PC-3 (cell line): Measurements from ENCODE around the gene VAPB. TPM values are rescaled to one million over a fixed set of nuclear protein-coding genes. Genes with fewer than 3 reads are reported as not detected.

Experiments used
- ATAC-seq: fragments of 200-7000 bp; cut with Tn5 transposase; 2 replicates; pipeline ENCODE4 v1.9.1; 2020; ENCODE audit warnings: mild to moderate bottlenecking, moderate library complexity
- BruUV-seq: library from RNA; stranded (reverse); fragments of 400-500 nt; replicated peaks from 2 replicates; lab custom pipeline; 2021; lab: Mats Ljungman, UMichigan
- CTCF ChIA-PET: fragments of 300-600 bp; sonication (Branson Sonifier 250); formaldehyde crosslinking; loops from one replicate; lab custom pipeline; 2022; ENCODE audit warnings: antibody characterized with exemption; lab: Charles Lee
- POLR2A ChIA-PET: fragments of 300-600 bp; sonication (Branson Sonifier 250); formaldehyde crosslinking; loops from one replicate; lab custom pipeline; 2022; ENCODE audit warnings: antibody characterized with exemption; ENCODE audit not compliant: unreplicated experiment; lab: Charles Lee
- DNase-seq: peaks from one replicate; pipeline ENCODE4 v3.0.0-alpha.2; 2015
- H2AFZ ChIP-seq: fragments of 300-600 bp; sonication (generic); 2 replicates; pipeline ENCODE4 v1.6.0; 2016; ENCODE audit warnings: antibody characterized with exemption, low read length
- H3F3A ChIP-seq: fragments of 300-600 bp; sonication (generic); one replicate; pipeline ENCODE4 v1.6.0; 2017; ENCODE audit warnings: antibody characterized with exemption, low read length, control low read depth, mild to moderate bottlenecking; ENCODE audit not compliant: unreplicated experiment
- H3K27ac ChIP-seq: fragments of 300-600 bp; sonication (generic); 2 replicates; pipeline ENCODE4 v1.5.1; 2016; ENCODE audit warnings: mild to moderate bottlenecking, low read length
- H3K27me3 ChIP-seq: fragments of 300-600 bp; sonication (generic); 2 replicates; pipeline ENCODE4 v1.6.1; 2016; ENCODE audit warnings: low read length, mixed read lengths
- H3K36me3 ChIP-seq: fragments of 300-600 bp; sonication (generic); 2 replicates; pipeline ENCODE4 v1.6.1; 2016; ENCODE audit warnings: low read depth, mixed run types, low read length, mixed read lengths
- H3K4me1 ChIP-seq: fragments of 300-600 bp; sonication (generic); 2 replicates; pipeline ENCODE4 v1.5.1; 2016; ENCODE audit warnings: low read length; ENCODE audit not compliant: insufficient read depth
- H3K4me2 ChIP-seq: fragments of 300-600 bp; sonication (generic); 2 replicates; pipeline ENCODE4 v1.6.0; 2016; ENCODE audit warnings: low read length
- H3K4me3 ChIP-seq: fragments of 300-600 bp; sonication (generic); 2 replicates; pipeline ENCODE4 v1.5.1; 2016; ENCODE audit warnings: mild to moderate bottlenecking, low read length, mixed read lengths
- H3K79me2 ChIP-seq: fragments of 300-600 bp; sonication (generic); 2 replicates; pipeline ENCODE4 v1.6.1; 2017; ENCODE audit warnings: low read length, mixed read lengths
- H3K9ac ChIP-seq: fragments of 300-600 bp; sonication (generic); 2 replicates; pipeline ENCODE4 v1.6.0; 2016; ENCODE audit warnings: mild to moderate bottlenecking, low read length
- H3K9me2 ChIP-seq: fragments of 300-600 bp; sonication (generic); replicated peaks from 2 replicates; pipeline ENCODE4 v1.6.1; 2016; ENCODE audit warnings: mixed run types, low read length, mixed read lengths
- H3K9me3 ChIP-seq: fragments of 300-600 bp; sonication (generic); 2 replicates; pipeline ENCODE4 v1.6.1; 2016; ENCODE audit warnings: low read length, mixed read lengths
- H4K20me1 ChIP-seq: fragments of 300-600 bp; sonication (generic); 2 replicates; pipeline ENCODE4 v1.6.1; 2016; ENCODE audit warnings: low read length, mixed read lengths
- EZH2 ChIP-seq: fragments of 300-600 bp; sonication (generic); IDR thresholded peaks from one replicate; pipeline ENCODE4 v1.6.1; 2017; ENCODE audit warnings: antibody characterized with exemption, mild to moderate bottlenecking, low read length; ENCODE audit not compliant: unreplicated experiment
- EZH2phosphoT487 ChIP-seq: fragments of 300-600 bp; sonication (generic); IDR thresholded peaks from 2 replicates; pipeline ENCODE4 v1.6.1; 2018; ENCODE audit warnings: mild to moderate bottlenecking, antibody characterized with exemption, low read length, borderline replicate concordance
- intact Hi-C: fragments of 100-400 bp; cut with micrococcal nuclease; formaldehyde crosslinking; loops from 2 replicates; pipeline ENCODE4 v1.9.0; 2023
- total RNA-seq: library from RNA; depleted of rRNA; stranded (reverse); fragments of >200 nt; gene quantifications from 2 replicates; pipeline ENCODE4 v1.2.3, GENCODE V29; 2014
- TF ChIP-seq, protein P1 (sequence below): fragments of 300-600 bp; sonication (generic); conservative IDR thresholded peaks from 2 replicates; pipeline ENCODE4 v1.5.1; 2017; ENCODE audit warnings: antibody characterized with exemption, low read depth, mild to moderate bottlenecking, low read length

VAPB gene
- total RNA-seq, 1 experiment from 2014 or later, result 16.5 TPM

DNA sequence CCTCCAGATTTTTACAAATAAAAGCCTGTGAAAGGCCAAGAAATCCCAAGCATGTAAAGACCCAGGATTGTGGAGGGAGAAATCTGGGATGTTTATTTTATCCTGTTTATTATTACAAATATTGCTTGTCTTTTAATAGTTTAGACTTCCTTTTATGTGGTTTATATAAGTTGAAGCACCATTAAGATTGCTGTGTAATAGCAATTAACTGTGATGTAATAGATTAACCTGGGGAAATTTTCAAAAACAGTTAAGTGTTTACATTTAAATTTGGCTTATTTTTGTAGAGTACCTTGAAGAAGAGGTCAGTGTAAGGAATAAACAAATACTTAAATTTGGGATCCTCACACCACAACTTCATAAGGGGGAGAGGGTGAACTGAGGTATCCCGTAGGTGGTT lies 27.0 kb downstream of the VAPB start:
- CTCF ChIA-PET, result no interaction called here
- intact Hi-C loops, result no loop called here
- no peak overlapping the region for H3K4me3 ChIP-seq
- POLR2A ChIA-PET, result no interaction called here
- H2AFZ ChIP-seq, result no peak overlapping the region
- H3K36me3 ChIP-seq, result peaks cover 24% of the 10 kb centered on the region; the same call in 1 of the 2 replicates
- no peaks in the 10 kb centered on the region for H3K9me2 ChIP-seq
- peaks cover 10% of the 10 kb centered on the region for H3K4me1 ChIP-seq
- no peaks in the 10 kb centered on the region for H3K27me3 ChIP-seq
- H3K27ac ChIP-seq, result no peak overlapping the region
- H3F3A ChIP-seq, result no peaks in the 10 kb centered on the region
- H3K9me3 ChIP-seq, result no peaks in the 10 kb centered on the region
- TF ChIP-seq, protein P1, sequence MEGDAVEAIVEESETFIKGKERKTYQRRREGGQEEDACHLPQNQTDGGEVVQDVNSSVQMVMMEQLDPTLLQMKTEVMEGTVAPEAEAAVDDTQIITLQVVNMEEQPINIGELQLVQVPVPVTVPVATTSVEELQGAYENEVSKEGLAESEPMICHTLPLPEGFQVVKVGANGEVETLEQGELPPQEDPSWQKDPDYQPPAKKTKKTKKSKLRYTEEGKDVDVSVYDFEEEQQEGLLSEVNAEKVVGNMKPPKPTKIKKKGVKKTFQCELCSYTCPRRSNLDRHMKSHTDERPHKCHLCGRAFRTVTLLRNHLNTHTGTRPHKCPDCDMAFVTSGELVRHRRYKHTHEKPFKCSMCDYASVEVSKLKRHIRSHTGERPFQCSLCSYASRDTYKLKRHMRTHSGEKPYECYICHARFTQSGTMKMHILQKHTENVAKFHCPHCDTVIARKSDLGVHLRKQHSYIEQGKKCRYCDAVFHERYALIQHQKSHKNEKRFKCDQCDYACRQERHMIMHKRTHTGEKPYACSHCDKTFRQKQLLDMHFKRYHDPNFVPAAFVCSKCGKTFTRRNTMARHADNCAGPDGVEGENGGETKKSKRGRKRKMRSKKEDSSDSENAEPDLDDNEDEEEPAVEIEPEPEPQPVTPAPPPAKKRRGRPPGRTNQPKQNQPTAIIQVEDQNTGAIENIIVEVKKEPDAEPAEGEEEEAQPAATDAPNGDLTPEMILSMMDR, result no peak
- TF ChIP-seq EZH2phosphoT487 (no peak), EZH2 (no peak)
- H4K20me1 ChIP-seq, result peaks cover 15% of the 10 kb centered on the region
- no peak overlapping the region for H3K4me2 ChIP-seq
- BruUV-seq, result no TSS peak
- H3K9ac ChIP-seq, result no peak overlapping the region
- H3K79me2 ChIP-seq, result peaks cover 71% of the 10 kb centered on the region
- DNase-seq (no peak), ATAC-seq (no peak)

DNA sequence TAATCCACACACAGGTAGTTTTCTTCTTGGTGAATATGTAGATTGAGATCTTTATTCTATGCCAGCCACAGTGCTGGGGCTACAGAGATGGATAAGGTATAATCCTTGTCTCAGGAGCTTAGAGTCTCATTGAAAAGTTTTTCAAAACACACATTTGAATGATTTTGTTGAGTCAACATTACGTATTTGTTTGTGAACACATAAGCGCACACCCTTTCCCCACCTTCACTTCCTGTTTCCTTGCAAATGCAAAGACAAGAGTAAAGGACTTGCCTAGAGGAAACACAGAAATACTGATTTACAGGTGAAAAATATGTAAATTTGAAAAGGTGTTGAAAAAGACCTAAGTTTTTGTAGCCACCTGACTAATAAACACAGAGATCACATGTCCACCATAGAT lies 27.8 kb downstream of the VAPB start:
- Histone ChIP-seq H3K36me3 (peaks cover 31% of the 10 kb centered on the region; the same call in 1 of the 2 replicates), H3K9me3 (no peaks in the 10 kb centered on the region), H3K4me3 (no peak overlapping the region), H3K27me3 (no peaks in the 10 kb centered on the region), H3K4me2 (no peak overlapping the region), H3K9ac (no peak overlapping the region), H3K79me2 (peaks cover 71% of the 10 kb centered on the region), H4K20me1 (peaks cover 21% of the 10 kb centered on the region), H2AFZ (no peak overlapping the region), H3K9me2 (no peaks in the 10 kb centered on the region), H3K27ac (no peak overlapping the region), H3K4me1 (peaks cover 12% of the 10 kb centered on the region), H3F3A (no peaks in the 10 kb centered on the region)
- TF ChIP-seq EZH2 (no peak), EZH2phosphoT487 (no peak)
- TF ChIP-seq, protein P1, result no peak
- BruUV-seq, result no TSS peak
- no peak for DNase-seq
- ATAC-seq, result no peak
- POLR2A ChIA-PET, result no interaction called here
- CTCF ChIA-PET, result no interaction called here
- intact Hi-C loops, result no loop called here

DNA sequence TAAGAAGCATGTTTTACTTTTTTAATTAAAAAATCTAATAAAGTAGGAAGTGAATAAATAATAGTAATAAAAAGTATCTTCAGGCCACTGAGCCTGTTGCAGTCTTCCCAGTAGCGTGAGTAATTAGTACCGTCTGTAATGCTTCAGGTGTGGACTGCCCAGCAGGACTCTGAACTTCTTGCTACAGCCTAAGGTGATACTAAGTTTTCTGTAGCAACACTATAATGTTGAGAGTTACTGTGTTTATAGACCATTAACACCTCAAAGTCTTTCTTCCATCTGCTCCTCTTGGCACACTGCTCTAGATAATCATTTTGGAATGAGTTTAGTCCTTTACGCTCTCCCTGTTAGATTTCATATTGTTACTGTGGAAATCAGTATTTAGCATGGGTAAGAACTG lies 28.4 kb downstream of the VAPB start:
- Histone ChIP-seq H3K4me3 (no peak overlapping the region), H3K9me3 (no peaks in the 10 kb centered on the region), H3K4me2 (no peak overlapping the region), H3K27ac (no peak overlapping the region), H3K9me2 (no peaks in the 10 kb centered on the region), H4K20me1 (peaks cover 21% of the 10 kb centered on the region), H3K4me1 (peaks cover 12% of the 10 kb centered on the region), H3K27me3 (no peaks in the 10 kb centered on the region), H2AFZ (no peak overlapping the region), H3K36me3 (peaks cover 31% of the 10 kb centered on the region; the same call in 1 of the 2 replicates), H3K79me2 (peaks cover 71% of the 10 kb centered on the region), H3F3A (no peaks in the 10 kb centered on the region), H3K9ac (no peak overlapping the region)
- no TSS peak for BruUV-seq
- CTCF ChIA-PET, result no interaction called here
- ATAC-seq (no peak), DNase-seq (no peak)
- POLR2A ChIA-PET, result no interaction called here
- intact Hi-C loops, result no loop called here
- TF ChIP-seq, protein P1, result no peak
- TF ChIP-seq EZH2, result no peak
- TF ChIP-seq EZH2phosphoT487, result no peak
